ENCODE measurements around the gene USP46. TPM values are rescaled to one million over a fixed set of nuclear protein-coding genes. Genes with fewer than 3 reads are reported as not detected.
A peak's percentile ranks its signal among the peaks of the same experiment; 100 is the strongest.

USP46 gene
- total and polyA plus RNA-seq, 2 of the 13 experiments (the other 11 are each of a cell fraction or from before 2014, with no cell fraction given) = 4.7 to 17.4 TPM

- no peak for TF ChIP-seq U2AF2 (IDR thresholded peaks at IDR 0.05; ENCODE audit: low read depth, low read length)
- TF ChIP-seq ZNF784 (CRISPR knock-in tag; IDR thresholded peaks at IDR 0.05; ENCODE audit: borderline replicate concordance) = no peak; the same call in 1 of the 2 replicates
- TF ChIP-seq SOX6 (IDR thresholded peaks at IDR 0.05) = no peak
- TF ChIP-seq SOX6 (CRISPR knock-in tag; IDR thresholded peaks at IDR 0.05) = no peak
- no peak for TF ChIP-seq PAXIP1 (CRISPR knock-in tag; conservative IDR thresholded peaks at IDR 0.05)
- TF ChIP-seq ZNF777 (CRISPR knock-in tag; IDR thresholded peaks at IDR 0.05) = peak; percentile 89
- TF ChIP-seq LCORL (IDR thresholded peaks at IDR 0.05) = no peak
- 0 out of 2 replicates have a peak, but pooled peaks have one; percentile 31 for TF ChIP-seq LCORL (CRISPR knock-in tag; IDR thresholded peaks at IDR 0.05)
- TF ChIP-seq ZBTB46 (CRISPR knock-in tag; IDR thresholded peaks at IDR 0.05; ENCODE audit: borderline replicate concordance) = no peak
- no peak for TF ChIP-seq ETS1 (CRISPR knock-in tag; IDR thresholded peaks at IDR 0.05)
- TF ChIP-seq ATAD3A (CRISPR knock-in tag; IDR thresholded peaks at IDR 0.05) = no peak
- no peak for TF ChIP-seq ZNF709 (CRISPR knock-in tag; IDR thresholded peaks at IDR 0.05)
- TF ChIP-seq ZNF234 (CRISPR knock-in tag; conservative IDR thresholded peaks at IDR 0.05) = 0 out of 2 replicates have a peak, but pooled peaks have one; percentile 47
- no peak for TF ChIP-seq ATF5 (CRISPR knock-in tag; IDR thresholded peaks at IDR 0.05; ENCODE audit: low read depth)
- TF ChIP-seq MLLT10 (CRISPR knock-in tag; IDR thresholded peaks at IDR 0.05) = no peak
- TF ChIP-seq NAIF1 (CRISPR knock-in tag; IDR thresholded peaks at IDR 0.05; ENCODE audit: borderline replicate concordance) = no peak
- no peak for TF ChIP-seq CCDC6 (CRISPR knock-in tag; IDR thresholded peaks at IDR 0.05)
Measured at GRCh38 chr4:52659722-52660261, 691 bp upstream of the USP46 start (continued).

Data from HepG2 (cell line).